Hepatocyte (in vitro differentiated cells): ENCODE data around the gene ADAM12. TPM values are rescaled to one million over a fixed set of nuclear protein-coding genes. Genes with fewer than 3 reads are reported as not detected.
A peak's percentile ranks its signal among the peaks of the same experiment; 100 is the strongest.

Source experiments
- DNase-seq: peaks from one replicate; pipeline ENCODE4 v3.0.0-alpha.2; 2016; ENCODE audit warnings: low spot score
- H2AFZ ChIP-seq: fragments of 200-600 bp; sonication (generic); 2 replicates; pipeline ENCODE4 v1.6.0; 2016; ENCODE audit warnings: antibody characterized with exemption, mild to moderate bottlenecking
- H3K27ac ChIP-seq: fragments of 200-600 bp; sonication (generic); 2 replicates; pipeline ENCODE4 v1.5.1; 2016; ENCODE audit warnings: mild to moderate bottlenecking
- H3K27me3 ChIP-seq: fragments of 200-600 bp; sonication (generic); 2 replicates; pipeline ENCODE4 v1.6.1; 2016
- H3K36me3 ChIP-seq: fragments of 200-600 bp; sonication (generic); replicated peaks from 2 replicates; pipeline ENCODE4 v1.5.1; 2016; ENCODE audit warnings: low read depth; ENCODE audit not compliant: insufficient read depth
- H3K4me1 ChIP-seq: fragments of 200-600 bp; sonication (generic); 2 replicates; pipeline ENCODE4 v1.5.1; 2016; ENCODE audit warnings: mild to moderate bottlenecking, moderate library complexity; ENCODE audit not compliant: insufficient read depth
- H3K4me2 ChIP-seq: fragments of 200-600 bp; sonication (generic); 2 replicates; pipeline ENCODE4 v1.6.0; 2016
- H3K4me3 ChIP-seq: fragments of 200-600 bp; sonication (generic); 2 replicates; pipeline ENCODE4 v1.5.1; 2016; ENCODE audit warnings: mild to moderate bottlenecking
- H3K79me2 ChIP-seq: fragments of 200-600 bp; sonication (generic); 2 replicates; pipeline ENCODE4 v1.6.0; 2017; ENCODE audit warnings: mild to moderate bottlenecking
- H3K9me2 ChIP-seq: fragments of 200-600 bp; sonication (generic); replicated peaks from 2 replicates; pipeline ENCODE4 v1.6.0; 2017; ENCODE audit warnings: mild to moderate bottlenecking; ENCODE audit not compliant: insufficient read depth
- H3K9me3 ChIP-seq: fragments of 200-600 bp; sonication (generic); 2 replicates; pipeline ENCODE4 v1.5.1; 2016; ENCODE audit warnings: low read depth, mild to moderate bottlenecking
- H4K20me1 ChIP-seq: fragments of 200-600 bp; sonication (generic); 2 replicates; pipeline ENCODE4 v1.6.0; 2016; ENCODE audit warnings: mild to moderate bottlenecking; ENCODE audit not compliant: insufficient read depth, poor library complexity, severe bottlenecking
- EZH2 ChIP-seq: fragments of 200-600 bp; sonication (generic); IDR thresholded peaks from 2 replicates; pipeline ENCODE4 v1.6.1; 2016; ENCODE audit warnings: antibody characterized with exemption, mild to moderate bottlenecking, borderline replicate concordance
- EZH2phosphoT487 ChIP-seq: fragments of 200-600 bp; sonication (generic); IDR thresholded peaks from one replicate; pipeline ENCODE4 v1.6.1; 2018; ENCODE audit warnings: antibody characterized with exemption, mild to moderate bottlenecking, low read depth, moderate library complexity; ENCODE audit not compliant: unreplicated experiment, severe bottlenecking
- WGBS: methylation state at CpG from one replicate; pipeline ENCODE4 v1.1.6; 2016; ENCODE audit warnings: low lambda C conversion rate; ENCODE audit errors: missing lambda C conversion rate; 5-methylcytosine and 5-hydroxymethylcytosine counted together
- polyA plus RNA-seq: library from polyadenylated mRNA; unstranded; fragments of >200 nt; fragmentation: Nextera tagmentation; extraction: Ambion mirVana; gene quantifications from 2 replicates; pipeline ENCODE4 v1.2.1, GENCODE V29; 2016
- total RNA-seq: library from RNA; depleted of rRNA; stranded (reverse); fragments of >200 nt; gene quantifications from 2 replicates; pipeline ENCODE4 v1.2.3, GENCODE V29; 2014
- TF ChIP-seq, protein P1 (sequence below): fragments of 200-600 bp; sonication (generic); IDR thresholded peaks from 2 replicates; pipeline ENCODE4 v1.5.1; 2016; ENCODE audit warnings: antibody characterized with exemption, mild to moderate bottlenecking; ENCODE audit not compliant: poor library complexity

ADAM12 gene
- total and polyA plus RNA-seq, 2 experiments from 2014 or later = 4.9 to 11.3 TPM

DNA sequence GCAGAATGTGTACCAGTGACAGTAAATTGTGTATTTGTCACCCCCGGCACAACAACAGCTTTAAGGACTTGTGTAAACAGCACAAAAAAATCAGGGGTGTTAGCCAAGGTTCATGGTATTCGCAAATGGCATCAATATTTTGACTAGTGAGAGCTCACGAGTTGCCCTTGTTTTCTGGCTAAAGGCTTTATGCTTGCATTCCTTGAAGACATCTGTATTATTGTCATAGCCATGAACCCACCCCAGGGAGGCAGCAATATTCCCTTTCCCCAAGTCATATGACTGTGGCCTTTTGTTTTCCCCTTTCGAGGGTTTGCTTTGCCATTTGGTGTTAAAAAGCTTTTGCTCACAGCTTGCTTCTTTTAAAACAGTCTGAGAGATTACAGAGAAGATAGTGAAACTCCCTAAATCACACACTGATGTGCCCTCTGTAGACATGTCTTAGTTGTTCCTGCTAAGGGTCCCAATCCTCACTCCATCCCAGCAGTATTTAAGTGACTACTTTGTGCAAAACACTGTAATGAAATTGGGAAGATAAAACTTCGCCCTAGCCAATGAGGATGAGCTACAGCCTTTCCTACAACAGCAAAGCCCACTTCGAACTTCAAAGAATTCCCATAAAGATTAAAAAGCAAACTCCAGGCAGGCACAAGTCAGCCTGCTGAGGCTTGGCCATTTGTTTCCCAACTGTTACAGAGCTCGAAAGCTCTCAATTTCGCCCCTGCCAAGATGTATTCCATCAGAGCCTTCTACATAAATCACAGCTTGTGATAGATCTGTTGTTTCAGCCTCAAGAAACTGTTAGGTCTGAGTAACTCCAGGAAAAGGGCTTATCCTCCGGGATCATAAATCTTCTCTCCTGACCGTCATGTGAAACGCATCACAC lies 172.3 kb downstream of the ADAM12 start:
- Histone ChIP-seq H3K4me3 (no peak overlapping the region), H2AFZ (no peak overlapping the region), H3K27ac (no peak overlapping the region), H3K27me3 (no peaks in the 10 kb centered on the region), H4K20me1 (no peaks in the 10 kb centered on the region), H3K9me2 (no peaks in the 10 kb centered on the region), H3K4me2 (peak overlapping the region; percentile 53), H3K9me3 (no peaks in the 10 kb centered on the region), H3K4me1 (peaks cover 8% of the 10 kb centered on the region), H3K36me3 (no peaks in the 10 kb centered on the region), H3K79me2 (no peaks in the 10 kb centered on the region)
- TF ChIP-seq EZH2 = no peak
- TF ChIP-seq EZH2phosphoT487 = no peak
- TF ChIP-seq, protein P1, sequence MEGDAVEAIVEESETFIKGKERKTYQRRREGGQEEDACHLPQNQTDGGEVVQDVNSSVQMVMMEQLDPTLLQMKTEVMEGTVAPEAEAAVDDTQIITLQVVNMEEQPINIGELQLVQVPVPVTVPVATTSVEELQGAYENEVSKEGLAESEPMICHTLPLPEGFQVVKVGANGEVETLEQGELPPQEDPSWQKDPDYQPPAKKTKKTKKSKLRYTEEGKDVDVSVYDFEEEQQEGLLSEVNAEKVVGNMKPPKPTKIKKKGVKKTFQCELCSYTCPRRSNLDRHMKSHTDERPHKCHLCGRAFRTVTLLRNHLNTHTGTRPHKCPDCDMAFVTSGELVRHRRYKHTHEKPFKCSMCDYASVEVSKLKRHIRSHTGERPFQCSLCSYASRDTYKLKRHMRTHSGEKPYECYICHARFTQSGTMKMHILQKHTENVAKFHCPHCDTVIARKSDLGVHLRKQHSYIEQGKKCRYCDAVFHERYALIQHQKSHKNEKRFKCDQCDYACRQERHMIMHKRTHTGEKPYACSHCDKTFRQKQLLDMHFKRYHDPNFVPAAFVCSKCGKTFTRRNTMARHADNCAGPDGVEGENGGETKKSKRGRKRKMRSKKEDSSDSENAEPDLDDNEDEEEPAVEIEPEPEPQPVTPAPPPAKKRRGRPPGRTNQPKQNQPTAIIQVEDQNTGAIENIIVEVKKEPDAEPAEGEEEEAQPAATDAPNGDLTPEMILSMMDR = no peak
- DNase-seq = peak; percentile 38
- WGBS = 40% methylated on average over 11 of the region's 11 CpGs

DNA sequence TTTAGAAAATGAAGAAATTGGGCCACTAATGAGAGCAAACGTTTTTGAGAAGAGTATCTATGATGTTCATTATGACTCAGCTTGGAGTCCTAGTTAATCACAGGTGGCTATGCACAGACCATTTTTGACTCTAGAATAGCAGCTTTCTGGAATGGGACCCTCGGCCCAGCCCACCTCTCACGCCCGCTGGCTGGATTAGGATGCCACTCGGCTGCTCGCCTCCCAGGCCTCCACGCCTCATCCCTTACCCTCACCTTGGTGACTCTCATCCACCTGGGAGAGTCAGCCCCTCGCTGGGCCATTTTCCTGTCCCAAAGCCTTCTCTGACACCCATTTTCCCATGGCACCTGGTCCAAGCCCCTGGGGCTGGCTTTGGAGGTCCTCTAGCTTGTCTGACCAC lies 173.6 kb downstream of the ADAM12 start:
- Histone ChIP-seq H2AFZ (no peak overlapping the region), H3K27ac (no peak overlapping the region), H3K9me3 (no peaks in the 10 kb centered on the region), H3K79me2 (no peaks in the 10 kb centered on the region), H4K20me1 (no peaks in the 10 kb centered on the region), H3K36me3 (no peaks in the 10 kb centered on the region), H3K27me3 (no peaks in the 10 kb centered on the region), H3K4me1 (peaks cover 8% of the 10 kb centered on the region), H3K9me2 (no peaks in the 10 kb centered on the region), H3K4me2 (no peak overlapping the region), H3K4me3 (no peak overlapping the region)
- no peak for TF ChIP-seq EZH2
- TF ChIP-seq EZH2phosphoT487 = no peak
- TF ChIP-seq, protein P1 = no peak
- DNase-seq = no peak
- 94% methylated on average over 8 of the region's 8 CpGs for WGBS

DNA sequence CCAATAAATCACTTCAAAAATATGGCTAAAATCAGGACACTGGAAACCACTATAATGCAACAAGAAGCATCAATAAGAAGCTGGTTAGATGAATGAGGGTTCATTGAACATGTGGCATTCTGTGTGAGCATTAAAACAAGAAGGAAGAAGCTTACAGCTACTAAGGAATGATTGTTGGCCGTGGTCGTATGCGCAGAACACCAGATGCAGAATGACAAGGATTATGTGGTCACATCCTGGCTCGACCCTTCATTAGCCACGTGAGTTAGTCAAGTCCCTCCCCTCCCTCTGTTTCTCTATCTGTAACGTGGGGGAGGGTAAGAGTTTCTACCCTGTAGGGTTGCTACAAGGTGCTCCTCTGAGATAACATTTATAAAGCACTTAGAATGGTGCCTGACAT lies 174.3 kb downstream of the ADAM12 start:
- peaks cover 8% of the 10 kb centered on the region for H3K4me1 ChIP-seq
- TF ChIP-seq EZH2phosphoT487 = no peak
- TF ChIP-seq, protein P1 = no peak
- no peak for TF ChIP-seq EZH2
- H3K36me3 ChIP-seq = no peaks in the 10 kb centered on the region
- H2AFZ ChIP-seq = no peak overlapping the region
- H4K20me1 ChIP-seq = no peaks in the 10 kb centered on the region
- no peak overlapping the region for H3K27ac ChIP-seq
- H3K9me2 ChIP-seq = no peaks in the 10 kb centered on the region
- no peak for DNase-seq
- no peak overlapping the region for H3K4me2 ChIP-seq
- no peaks in the 10 kb centered on the region for H3K27me3 ChIP-seq
- 61% methylated on average over 6 of the region's 6 CpGs for WGBS
- no peaks in the 10 kb centered on the region for H3K9me3 ChIP-seq
- H3K4me3 ChIP-seq = no peak overlapping the region
- no peaks in the 10 kb centered on the region for H3K79me2 ChIP-seq
